GM12878 (cell line): ENCODE measurements around the gene ALG3. TPM values are rescaled to one million over a fixed set of nuclear protein-coding genes. Genes with fewer than 3 reads are reported as not detected.

Experiments
- CBX5 ChIP-seq: sonication (generic); IDR thresholded peaks from 2 replicates; pipeline ENCODE4 v1.6.1; 2016; ENCODE audit warnings: low read depth, moderate library complexity, mild to moderate bottlenecking, inconsistent platforms
- EED ChIP-seq: sonication (generic); IDR thresholded peaks from 2 replicates; pipeline ENCODE4 v1.6.1; 2016; ENCODE audit warnings: antibody characterized with exemption, low read depth
- EP300 ChIP-seq, 2 experiments: fragments of 150-350 bp in 1 of 2; IDR thresholded peaks; 2 replicates each; pipeline ENCODE4 v1.6.1; 2011 to 2012; ENCODE audit warnings: low read depth in 2 of 2, low read length in 2 of 2, borderline replicate concordance in 1 of 2, improper control_type of control experiment in 1 of 2, inconsistent platforms in 1 of 2; ENCODE audit not compliant: control insufficient read depth in 1 of 2
- NFIC ChIP-seq: IDR thresholded peaks from 2 replicates; pipeline ENCODE4 v1.6.1; 2012; ENCODE audit warnings: low read depth, mild to moderate bottlenecking, inconsistent platforms, low read length, moderate library complexity
- NR2F1 ChIP-seq: fragments of 450-650 bp; conservative IDR thresholded peaks from 2 replicates; pipeline ENCODE4 v1.6.1; 2017; ENCODE audit warnings: mild to moderate bottlenecking
- RAD21 ChIP-seq: IDR thresholded peaks from 2 replicates; pipeline ENCODE4 v1.6.1; 2011; ENCODE audit warnings: mild to moderate bottlenecking, low read depth, low read length, moderate library complexity; ENCODE audit not compliant: insufficient read depth
- RBBP5 ChIP-seq: fragments of 200-600 bp; sonication (generic); conservative IDR thresholded peaks from 2 replicates; pipeline ENCODE4 v1.6.1; 2016
- RCOR1 ChIP-seq: conservative IDR thresholded peaks from 2 replicates; pipeline ENCODE4 v1.6.1; 2012; ENCODE audit warnings: low read depth, low read length, improper control_type of control experiment
- SMC3 ChIP-seq: IDR thresholded peaks from 2 replicates; pipeline ENCODE4 v1.6.1; 2011; ENCODE audit warnings: low read length, improper control_type of control experiment, borderline replicate concordance
- STAT1 ChIP-seq: fragments of 450-650 bp; conservative IDR thresholded peaks from 2 replicates; pipeline ENCODE4 v1.6.1; 2014; ENCODE audit warnings: antibody characterized with exemption, mild to moderate bottlenecking
- WRNIP1 ChIP-seq: IDR thresholded peaks from 2 replicates; pipeline ENCODE4 v1.6.1; 2011; ENCODE audit warnings: low read depth, low read length, improper control_type of control experiment, borderline replicate concordance
- YBX1 ChIP-seq: fragments of 450-650 bp; IDR thresholded peaks from 2 replicates; pipeline ENCODE4 v1.6.1; 2016; ENCODE audit warnings: antibody characterized with exemption
- polyA plus RNA-seq, 11 experiments: library from polyadenylated mRNA; depleted of rRNA in 4 of 11; unstranded in 6 of 11; stranded (reverse) in 5 of 11; fragments of >200 nt; fragmentation: Nextera tagmentation in 4 of 11; fragmentation: Illumina TruSeq in 1 of 11; extraction: Ambion mirVana in 4 of 11; extraction: Trizol in 1 of 11; gene quantifications; 1 replicate in 1 of 11; 2 replicates in 10 of 11; pipeline versions ENCODE4 v1.2.1 to v1.2.3, GENCODE V29; 2011 to 2016; ENCODE audit warnings: inconsistent platforms in 2 of 11, missing spikeins in 2 of 11, low read depth in 1 of 11
- total RNA-seq, 4 experiments: library from RNA; depleted of rRNA in 3 of 4; stranded (reverse); fragments of >200 nt in 3 of 4; fragmentation: Illumina TruSeq in 1 of 4; extraction: Trizol in 1 of 4; gene quantifications; 2 replicates each; pipeline versions ENCODE4 v1.2.1 to v1.2.3, GENCODE V29; 2013 to 2021
- TF ChIP-seq, protein P1 (sequence below): fragments of 450-650 bp; IDR thresholded peaks from 2 replicates; pipeline ENCODE4 v1.6.1; 2018; ENCODE audit warnings: mild to moderate bottlenecking, low read depth, moderate library complexity; ENCODE audit not compliant: partially characterized antibody
- TF ChIP-seq, protein P2 (sequence below): IDR thresholded peaks from 2 replicates; pipeline ENCODE4 v1.6.1; 2011; ENCODE audit warnings: borderline replicate concordance, low read depth, mild to moderate bottlenecking, moderate library complexity, mixed read lengths, low read length; ENCODE audit not compliant: insufficient read depth; ENCODE audit errors: extremely low read length
- TF ChIP-seq, protein P3 (sequence below): fragments of 450-650 bp; IDR thresholded peaks from 2 replicates; pipeline ENCODE4 v1.6.1; 2017; ENCODE audit warnings: borderline replicate concordance
- TF ChIP-seq, protein P4 (sequence below): fragments of 450-650 bp; IDR thresholded peaks from 2 replicates; pipeline ENCODE4 v1.6.1; 2017; ENCODE audit warnings: antibody characterized with exemption, mild to moderate bottlenecking, moderate library complexity

The ALG3 gene
- total and polyA plus RNA-seq, 10 of the 15 experiments (the other 5 are each of a cell fraction or from before 2014, with no cell fraction given): 13.6 to 84.7 (median 39.4) TPM

DNA sequence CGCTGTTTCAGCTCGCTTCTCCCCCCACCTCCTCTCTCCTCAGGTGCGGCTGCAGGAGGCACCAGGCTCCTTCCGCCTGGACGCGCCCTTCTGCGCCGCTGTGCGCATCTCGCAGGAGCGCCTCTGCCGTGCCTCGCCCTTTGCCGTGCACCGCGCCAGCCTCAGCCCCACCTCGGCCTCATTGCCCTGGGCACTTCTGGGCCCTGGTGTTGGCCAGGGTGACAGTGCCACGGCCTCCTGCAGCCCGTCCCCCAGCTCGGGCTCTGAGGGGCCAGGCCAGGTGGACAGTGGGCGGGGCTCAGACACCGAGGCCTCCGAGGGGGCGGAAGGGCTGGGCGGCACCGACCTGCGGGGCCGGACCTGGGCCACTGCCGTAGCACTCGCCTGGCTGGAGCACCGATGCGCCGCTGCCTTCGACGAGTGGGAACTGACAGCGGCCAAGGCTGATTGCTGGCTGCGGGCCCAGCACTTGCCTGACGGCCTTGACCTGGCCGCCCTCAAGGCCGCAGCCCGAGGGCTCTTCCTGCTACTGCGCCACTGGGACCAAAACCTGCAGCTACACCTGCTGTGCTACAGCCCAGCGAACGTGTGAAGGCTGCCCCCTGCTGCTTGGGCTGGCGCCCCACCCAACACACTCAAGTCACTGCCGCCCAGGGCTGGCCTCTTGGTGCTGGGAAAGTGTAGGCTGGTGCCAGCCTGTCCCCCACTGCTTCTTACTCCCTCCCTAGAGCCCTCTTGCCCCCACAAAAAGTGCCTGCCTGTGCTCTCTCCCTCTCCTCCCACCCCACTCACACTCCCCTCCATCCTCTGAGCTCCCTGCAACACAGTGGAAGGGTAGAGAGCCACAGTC is 7.1 kb downstream of the ALG3 start (continued):
- TF ChIP-seq, protein P1, sequence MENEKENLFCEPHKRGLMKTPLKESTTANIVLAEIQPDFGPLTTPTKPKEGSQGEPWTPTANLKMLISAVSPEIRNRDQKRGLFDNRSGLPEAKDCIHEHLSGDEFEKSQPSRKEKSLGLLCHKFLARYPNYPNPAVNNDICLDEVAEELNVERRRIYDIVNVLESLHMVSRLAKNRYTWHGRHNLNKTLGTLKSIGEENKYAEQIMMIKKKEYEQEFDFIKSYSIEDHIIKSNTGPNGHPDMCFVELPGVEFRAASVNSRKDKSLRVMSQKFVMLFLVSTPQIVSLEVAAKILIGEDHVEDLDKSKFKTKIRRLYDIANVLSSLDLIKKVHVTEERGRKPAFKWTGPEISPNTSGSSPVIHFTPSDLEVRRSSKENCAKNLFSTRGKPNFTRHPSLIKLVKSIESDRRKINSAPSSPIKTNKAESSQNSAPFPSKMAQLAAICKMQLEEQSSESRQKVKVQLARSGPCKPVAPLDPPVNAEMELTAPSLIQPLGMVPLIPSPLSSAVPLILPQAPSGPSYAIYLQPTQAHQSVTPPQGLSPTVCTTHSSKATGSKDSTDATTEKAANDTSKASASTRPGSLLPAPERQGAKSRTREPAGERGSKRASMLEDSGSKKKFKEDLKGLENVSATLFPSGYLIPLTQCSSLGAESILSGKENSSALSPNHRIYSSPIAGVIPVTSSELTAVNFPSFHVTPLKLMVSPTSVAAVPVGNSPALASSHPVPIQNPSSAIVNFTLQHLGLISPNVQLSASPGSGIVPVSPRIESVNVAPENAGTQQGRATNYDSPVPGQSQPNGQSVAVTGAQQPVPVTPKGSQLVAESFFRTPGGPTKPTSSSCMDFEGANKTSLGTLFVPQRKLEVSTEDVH: no peak
- no peak for TF ChIP-seq NR2F1
- no peak for TF ChIP-seq CBX5
- TF ChIP-seq RAD21: peak; percentile 49
- TF ChIP-seq EED: no peak
- no peak for TF ChIP-seq NFIC
- TF ChIP-seq STAT1: no peak
- TF ChIP-seq, protein P2, sequence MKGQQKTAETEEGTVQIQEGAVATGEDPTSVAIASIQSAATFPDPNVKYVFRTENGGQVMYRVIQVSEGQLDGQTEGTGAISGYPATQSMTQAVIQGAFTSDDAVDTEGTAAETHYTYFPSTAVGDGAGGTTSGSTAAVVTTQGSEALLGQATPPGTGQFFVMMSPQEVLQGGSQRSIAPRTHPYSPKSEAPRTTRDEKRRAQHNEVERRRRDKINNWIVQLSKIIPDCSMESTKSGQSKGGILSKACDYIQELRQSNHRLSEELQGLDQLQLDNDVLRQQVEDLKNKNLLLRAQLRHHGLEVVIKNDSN: no peak
- no peak for TF ChIP-seq YBX1
- TF ChIP-seq, protein P3, sequence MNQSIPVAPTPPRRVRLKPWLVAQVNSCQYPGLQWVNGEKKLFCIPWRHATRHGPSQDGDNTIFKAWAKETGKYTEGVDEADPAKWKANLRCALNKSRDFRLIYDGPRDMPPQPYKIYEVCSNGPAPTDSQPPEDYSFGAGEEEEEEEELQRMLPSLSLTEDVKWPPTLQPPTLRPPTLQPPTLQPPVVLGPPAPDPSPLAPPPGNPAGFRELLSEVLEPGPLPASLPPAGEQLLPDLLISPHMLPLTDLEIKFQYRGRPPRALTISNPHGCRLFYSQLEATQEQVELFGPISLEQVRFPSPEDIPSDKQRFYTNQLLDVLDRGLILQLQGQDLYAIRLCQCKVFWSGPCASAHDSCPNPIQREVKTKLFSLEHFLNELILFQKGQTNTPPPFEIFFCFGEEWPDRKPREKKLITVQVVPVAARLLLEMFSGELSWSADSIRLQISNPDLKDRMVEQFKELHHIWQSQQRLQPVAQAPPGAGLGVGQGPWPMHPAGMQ: no peak
- TF ChIP-seq WRNIP1: no peak
- TF ChIP-seq RBBP5: no peak
- peak; percentile 9; the same call in 1 of the 2 replicates for TF ChIP-seq SMC3
- TF ChIP-seq, protein P4, sequence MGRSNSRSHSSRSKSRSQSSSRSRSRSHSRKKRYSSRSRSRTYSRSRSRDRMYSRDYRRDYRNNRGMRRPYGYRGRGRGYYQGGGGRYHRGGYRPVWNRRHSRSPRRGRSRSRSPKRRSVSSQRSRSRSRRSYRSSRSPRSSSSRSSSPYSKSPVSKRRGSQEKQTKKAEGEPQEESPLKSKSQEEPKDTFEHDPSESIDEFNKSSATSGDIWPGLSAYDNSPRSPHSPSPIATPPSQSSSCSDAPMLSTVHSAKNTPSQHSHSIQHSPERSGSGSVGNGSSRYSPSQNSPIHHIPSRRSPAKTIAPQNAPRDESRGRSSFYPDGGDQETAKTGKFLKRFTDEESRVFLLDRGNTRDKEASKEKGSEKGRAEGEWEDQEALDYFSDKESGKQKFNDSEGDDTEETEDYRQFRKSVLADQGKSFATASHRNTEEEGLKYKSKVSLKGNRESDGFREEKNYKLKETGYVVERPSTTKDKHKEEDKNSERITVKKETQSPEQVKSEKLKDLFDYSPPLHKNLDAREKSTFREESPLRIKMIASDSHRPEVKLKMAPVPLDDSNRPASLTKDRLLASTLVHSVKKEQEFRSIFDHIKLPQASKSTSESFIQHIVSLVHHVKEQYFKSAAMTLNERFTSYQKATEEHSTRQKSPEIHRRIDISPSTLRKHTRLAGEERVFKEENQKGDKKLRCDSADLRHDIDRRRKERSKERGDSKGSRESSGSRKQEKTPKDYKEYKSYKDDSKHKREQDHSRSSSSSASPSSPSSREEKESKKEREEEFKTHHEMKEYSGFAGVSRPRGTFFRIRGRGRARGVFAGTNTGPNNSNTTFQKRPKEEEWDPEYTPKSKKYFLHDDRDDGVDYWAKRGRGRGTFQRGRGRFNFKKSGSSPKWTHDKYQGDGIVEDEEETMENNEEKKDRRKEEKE: no peak
- TF ChIP-seq EP300 (IDR thresholded peaks at IDR 0.05; ENCODE audit: borderline replicate concordance in 1 of 2, control insufficient read depth in 1 of 2, low read depth in 2 of 2, low read length in 2 of 2): no peak
- TF ChIP-seq RCOR1: no peak
